ENCODE measurements around the gene ADD1.
A peak's percentile ranks its signal among the peaks of the same experiment; 100 is the strongest.

The ADD1 gene

GRCh38 chr4:2843263-2843940, at the start of gene ADD1:
ADD1 (plus strand) TSS chr4:2843844; CDS start chr4:2875916, 32,072 bp downstream.
- intact Hi-C loops (cut with DNase I; ENCODE audit: low total_unique reads) = loop anchor here (5.0 kb wide), 1 partner anchor 94 kb away; no protein-coding TSS in a partner anchor
- H3K9me3 ChIP-seq = no peaks in the 10 kb centered on the region
- DNase-seq = peak; percentile 82 to 96
- H3K27ac ChIP-seq = peak within 1 kb of the TSS; percentile 93 to 97
- H3K36me3 ChIP-seq = no peaks in the 10 kb centered on the region
- peak in 1 of 2 experiments; percentile 16 for TF ChIP-seq CTCF (IDR thresholded peaks at IDR 0.05)
- H3K4me3 ChIP-seq = peak within 1 kb of the TSS; percentile 82 to 92
- H3K27me3 ChIP-seq = no peaks in the 10 kb centered on the region
- H3K4me1 ChIP-seq = peaks cover 0 to 46% (median 26%) of the 10 kb centered on the region in 4 donors

- Histone ChIP-seq H3K9me3 (no peaks in the 10 kb centered on the region), H3K27ac (peak overlapping the region; percentile 51 to 58), H3K4me3 (peak overlapping the region in 1 of 2 donors; percentile 69), H3K27me3 (no peaks in the 10 kb centered on the region), H3K4me1 (peaks cover 0 to 69% (median 43%) of the 10 kb centered on the region in 4 donors), H3K36me3 (no peaks in the 10 kb centered on the region)
- DNase-seq = peak; percentile 73 to 82
- TF ChIP-seq CTCF (IDR thresholded peaks at IDR 0.05) = no peak
- intact Hi-C loops (cut with DNase I; ENCODE audit: low total_unique reads) = no loop called here
Observed at GRCh38 chr4:2794486-2795299, 49.0 kb upstream of the ADD1 start.

GRCh38 chr4:2795300-2795892, 48.2 kb upstream of the ADD1 start:
- peak; percentile 17 to 66 for DNase-seq

GRCh38 chr4:2795893-2796848, 47.5 kb upstream of the ADD1 start:
- DNase-seq = peak; percentile 39 to 68
- H3K36me3 ChIP-seq = no peaks in the 10 kb centered on the region
- H3K4me1 ChIP-seq = peaks cover 0 to 84% (median 57%) of the 10 kb centered on the region in 4 donors
- H3K4me3 ChIP-seq = no peak overlapping the region
- intact Hi-C loops (cut with DNase I; ENCODE audit: low total_unique reads) = no loop called here
- H3K9me3 ChIP-seq = no peaks in the 10 kb centered on the region
- H3K27ac ChIP-seq = peak overlapping the region in 1 of 2 donors; percentile 51
- no peak for TF ChIP-seq CTCF (IDR thresholded peaks at IDR 0.05)
- no peaks in the 10 kb centered on the region for H3K27me3 ChIP-seq

More at GRCh38 chr4:2795300-2795892, 48.2 kb upstream of the ADD1 start:
- Histone ChIP-seq H3K9me3 (no peaks in the 10 kb centered on the region), H3K27ac (peak overlapping the region; percentile 51 to 58), H3K4me1 (peaks cover 0 to 76% (median 50%) of the 10 kb centered on the region in 4 donors), H3K27me3 (no peaks in the 10 kb centered on the region), H3K36me3 (no peaks in the 10 kb centered on the region), H3K4me3 (no peak overlapping the region)
- intact Hi-C loops (cut with DNase I; ENCODE audit: low total_unique reads) = no loop called here
- TF ChIP-seq CTCF (IDR thresholded peaks at IDR 0.05) = no peak
